HG02943 (cell line): ENCODE results near the gene CHRNE.

Experiments
- ATAC-seq: cut with Tn5 transposase; IDR thresholded peaks from one replicate; pipeline ENCODE4 v1.9.1; 2021; ENCODE audit warnings: mild to moderate bottlenecking, low read depth, moderate library complexity; ENCODE audit not compliant: unreplicated experiment

CHRNE gene

GRCh38 chr17:4903051-4903818 is at the start of gene CHRNE:
Gene CHRNE (minus strand): TSS chr17:4903098. CDS start chr17:4903063, 35 bp downstream.
- ATAC-seq, result no peak

DNA sequence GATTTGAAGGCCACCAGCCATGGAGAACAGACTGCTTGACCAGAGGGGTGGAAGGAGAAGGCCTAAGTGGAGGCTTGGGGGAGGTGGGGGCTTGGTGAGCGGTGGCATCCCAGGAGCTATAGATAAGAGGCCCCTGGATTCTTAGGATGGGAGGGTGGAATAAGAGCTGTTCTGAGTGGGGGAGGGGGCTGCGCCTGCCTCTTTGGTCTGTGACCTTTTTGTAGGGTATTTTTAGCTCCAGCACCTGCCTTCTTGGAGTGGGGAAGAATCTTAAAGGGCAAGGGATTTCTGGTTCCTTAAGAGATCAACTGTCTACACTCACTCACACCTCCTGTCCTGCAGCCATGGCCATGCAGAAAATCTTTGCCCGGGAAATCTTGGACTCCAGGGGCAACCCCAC is 48.6 kb upstream of the CHRNE start:
- ATAC-seq, result no peak

DNA sequence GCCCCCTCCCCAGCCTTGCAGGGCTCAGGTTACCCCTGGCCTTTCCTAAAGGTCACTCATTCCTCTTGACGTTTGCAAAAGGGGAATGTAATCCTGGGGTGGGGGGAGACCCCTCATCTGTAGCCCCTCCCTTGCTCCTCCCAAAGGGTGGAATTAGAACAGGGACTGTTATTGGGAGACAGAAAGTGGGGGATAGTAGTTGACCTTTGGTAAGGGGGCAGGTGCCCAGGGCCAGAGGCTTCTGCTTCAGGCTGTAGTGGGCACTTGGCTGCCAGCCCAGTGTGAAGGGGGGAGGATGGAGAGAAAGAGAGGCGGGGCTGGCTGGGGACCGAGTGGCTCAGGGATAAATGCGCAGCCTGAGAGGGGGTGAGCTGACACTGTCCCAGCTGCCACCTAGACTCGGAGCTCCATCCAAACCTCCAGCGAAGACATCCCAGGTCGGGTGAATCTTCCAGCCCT is 47.9 kb upstream of the CHRNE start, which contains the start of gene ENO3:
Gene ENO3, plus strand, starts transcription at position 374 of the 459 bp plus-strand sequence. CDS start 711 bp downstream, outside the sequence.
- ATAC-seq, result no peak

GRCh38 chr17:4950075-4950745 is 47.3 kb upstream of the CHRNE start:
- ATAC-seq, result no peak

GRCh38 chr17:4949321-4950074 is 46.6 kb upstream of the CHRNE start:
- no peak for ATAC-seq

- no peak for ATAC-seq
These were observed 46.0 kb upstream of the CHRNE start for GRCh38 chr17:4948931-4949320.

DNA sequence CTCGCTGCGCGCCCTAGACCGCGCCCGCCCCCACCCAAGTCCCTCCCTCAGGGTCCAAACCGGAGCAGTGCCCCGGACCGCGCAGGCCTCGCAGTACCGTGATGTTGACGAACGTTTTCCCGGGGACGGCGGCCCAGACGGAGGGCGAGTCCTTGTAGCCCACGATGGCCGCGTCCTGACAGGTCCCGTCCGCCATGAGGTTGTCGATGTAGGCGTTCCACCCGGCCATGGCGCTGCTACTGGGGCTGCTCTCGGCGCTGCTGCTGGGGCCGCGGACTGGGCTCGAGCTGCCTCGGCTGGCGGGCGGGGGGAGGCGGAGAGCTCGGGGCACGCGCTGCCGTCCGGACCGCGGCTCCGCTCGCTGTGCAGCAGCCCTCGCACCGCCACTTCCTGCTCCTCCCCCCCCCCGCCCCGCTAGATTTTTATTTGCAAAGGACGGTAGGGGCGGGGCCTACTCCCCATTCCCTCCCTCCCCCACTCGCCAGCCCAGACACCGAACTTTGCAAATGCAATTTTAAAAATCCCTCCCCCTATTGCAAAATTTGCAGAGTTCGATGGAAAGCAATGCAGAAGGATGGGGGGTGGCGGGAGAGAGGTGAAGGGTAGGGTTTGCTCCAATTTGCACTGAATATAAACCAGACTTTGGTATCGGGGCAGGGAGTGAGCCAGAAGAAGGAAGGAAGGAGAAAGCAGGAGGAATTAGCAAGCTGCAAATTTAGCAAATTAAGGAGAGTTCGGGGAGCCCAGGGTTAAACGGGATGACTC is 45.5 kb upstream of the CHRNE start, which contains the start of gene PFN1:
Gene PFN1, minus strand, starts transcription at position 365 of the 765 bp plus-strand sequence. Its CDS starts 136 bp downstream, at position 229.
- ATAC-seq, result no peak

GRCh38 chr17:4947411-4948165 is 44.7 kb upstream of the CHRNE start:
- ATAC-seq, result no peak

- no peak for ATAC-seq
These were observed 44.1 kb upstream of the CHRNE start for GRCh38 chr17:4947010-4947410.

- ATAC-seq, result no peak
These were observed 43.5 kb upstream of the CHRNE start for GRCh38 chr17:4946312-4946976.

- no peak for ATAC-seq
These were observed 43.0 kb upstream of the CHRNE start for GRCh38 chr17:4945944-4946280.

- ATAC-seq, result no peak
These were observed 42.5 kb upstream of the CHRNE start for GRCh38 chr17:4945176-4945943.

GRCh38 chr17:4944554-4945175 is 41.8 kb upstream of the CHRNE start:
- no peak for ATAC-seq

- ATAC-seq, result no peak
These were observed 41.3 kb upstream of the CHRNE start for GRCh38 chr17:4944163-4944553.

- ATAC-seq, result no peak
These were observed 40.0 kb upstream of the CHRNE start for GRCh38 chr17:4942760-4943508.

DNA sequence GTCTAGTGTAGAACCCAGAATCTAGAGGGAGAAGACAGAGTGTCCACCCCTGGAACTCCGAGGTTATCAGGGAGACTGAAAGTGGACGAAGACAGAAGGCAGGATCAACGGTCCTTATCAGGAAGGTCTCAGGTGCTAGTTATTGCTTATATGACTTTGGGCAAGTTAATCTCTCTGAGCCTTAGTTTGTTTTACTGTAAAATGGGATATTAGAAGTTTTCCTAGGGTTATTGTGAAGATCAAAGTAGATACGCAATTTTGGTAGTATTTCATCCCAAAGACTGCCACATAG is 38.4 kb upstream of the CHRNE start:
- no peak for ATAC-seq

- no peak for ATAC-seq
These were observed 37.8 kb upstream of the CHRNE start for GRCh38 chr17:4940555-4941318.
